Measurements from ENCODE around the gene PNPLA1.

Gene PNPLA1

GRCh38 chr6:36248980-36249379 lies 20.9 kb upstream of the PNPLA1 start:
- no peak overlapping the region for H3K4me3 ChIP-seq (ENCODE audit: low read depth, low read length)

GRCh38 chr6:36249536-36249935 lies 20.3 kb upstream of the PNPLA1 start:
- Histone ChIP-seq H3K4me3 (ENCODE audit: low read depth, low read length) (no peak overlapping the region), H3K4me1 (ENCODE audit: control insufficient read depth, insufficient read depth, low read length) (peaks cover 9% of the 10 kb centered on the region), H3K9me3 (ENCODE audit: control insufficient read depth, insufficient read depth, low read length) (no peaks in the 10 kb centered on the region), H3K36me3 (ENCODE audit: control insufficient read depth, insufficient read depth, low read length) (no peaks in the 10 kb centered on the region), H3K9ac (ENCODE audit: low read depth, low read length) (no peak overlapping the region), H3K27me3 (ENCODE audit: control insufficient read depth, insufficient read depth, low read length) (no peaks in the 10 kb centered on the region)

More at GRCh38 chr6:36248980-36249379, 20.9 kb upstream of the PNPLA1 start:
- no peak overlapping the region for H3K9ac ChIP-seq (ENCODE audit: low read depth, low read length)
- peaks cover 11% of the 10 kb centered on the region for H3K4me1 ChIP-seq (ENCODE audit: control insufficient read depth, insufficient read depth, low read length)
- no peaks in the 10 kb centered on the region for H3K36me3 ChIP-seq (ENCODE audit: control insufficient read depth, insufficient read depth, low read length)
- no peaks in the 10 kb centered on the region for H3K27me3 ChIP-seq (ENCODE audit: control insufficient read depth, insufficient read depth, low read length)
- no peaks in the 10 kb centered on the region for H3K9me3 ChIP-seq (ENCODE audit: control insufficient read depth, insufficient read depth, low read length)

GRCh38 chr6:36252005-36252404 lies 17.9 kb upstream of the PNPLA1 start:
- no peaks in the 10 kb centered on the region for H3K36me3 ChIP-seq (ENCODE audit: control insufficient read depth, insufficient read depth, low read length)
- no peaks in the 10 kb centered on the region for H3K27me3 ChIP-seq (ENCODE audit: control insufficient read depth, insufficient read depth, low read length)
- no peak overlapping the region for H3K4me3 ChIP-seq (ENCODE audit: low read depth, low read length)
- no peak overlapping the region for H3K9ac ChIP-seq (ENCODE audit: low read depth, low read length)
- no peaks in the 10 kb centered on the region for H3K4me1 ChIP-seq (ENCODE audit: control insufficient read depth, insufficient read depth, low read length)
- no peaks in the 10 kb centered on the region for H3K9me3 ChIP-seq (ENCODE audit: control insufficient read depth, insufficient read depth, low read length)

GRCh38 chr6:36263390-36264000 lies 6.4 kb upstream of the PNPLA1 start:
- H3K9ac ChIP-seq (ENCODE audit: low read depth, low read length) = no peak overlapping the region
- no peak overlapping the region for H3K4me3 ChIP-seq (ENCODE audit: low read depth, low read length)

GRCh38 chr6:36265744-36266143 lies 4.1 kb upstream of the PNPLA1 start:
- Histone ChIP-seq H3K36me3 (ENCODE audit: control insufficient read depth, insufficient read depth, low read length) (no peaks in the 10 kb centered on the region), H3K4me3 (ENCODE audit: low read depth, low read length) (no peak overlapping the region), H3K9me3 (ENCODE audit: control insufficient read depth, insufficient read depth, low read length) (no peaks in the 10 kb centered on the region), H3K27me3 (ENCODE audit: control insufficient read depth, insufficient read depth, low read length) (no peaks in the 10 kb centered on the region), H3K4me1 (ENCODE audit: control insufficient read depth, insufficient read depth, low read length) (peaks cover 5% of the 10 kb centered on the region), H3K9ac (ENCODE audit: low read depth, low read length) (no peak overlapping the region)

More at GRCh38 chr6:36263390-36264000, 6.4 kb upstream of the PNPLA1 start:
- no peaks in the 10 kb centered on the region for H3K36me3 ChIP-seq (ENCODE audit: control insufficient read depth, insufficient read depth, low read length)
- no peaks in the 10 kb centered on the region for H3K9me3 ChIP-seq (ENCODE audit: control insufficient read depth, insufficient read depth, low read length)
- H3K27me3 ChIP-seq (ENCODE audit: control insufficient read depth, insufficient read depth, low read length) = no peaks in the 10 kb centered on the region
- H3K4me1 ChIP-seq (ENCODE audit: control insufficient read depth, insufficient read depth, low read length) = peaks cover 5% of the 10 kb centered on the region

GRCh38 chr6:36266913-36267644 lies 2.8 kb upstream of the PNPLA1 start:
- Histone ChIP-seq H3K27me3 (ENCODE audit: control insufficient read depth, insufficient read depth, low read length) (no peaks in the 10 kb centered on the region), H3K4me1 (ENCODE audit: control insufficient read depth, insufficient read depth, low read length) (peaks cover 5% of the 10 kb centered on the region), H3K36me3 (ENCODE audit: control insufficient read depth, insufficient read depth, low read length) (no peaks in the 10 kb centered on the region), H3K9me3 (ENCODE audit: control insufficient read depth, insufficient read depth, low read length) (no peaks in the 10 kb centered on the region), H3K4me3 (ENCODE audit: low read depth, low read length) (no peak overlapping the region), H3K9ac (ENCODE audit: low read depth, low read length) (no peak overlapping the region)

GRCh38 chr6:36267731-36268477 lies 2.0 kb upstream of the PNPLA1 start:
- Histone ChIP-seq H3K27me3 (ENCODE audit: control insufficient read depth, insufficient read depth, low read length) (no peaks in the 10 kb centered on the region), H3K4me1 (ENCODE audit: control insufficient read depth, insufficient read depth, low read length) (peaks cover 5% of the 10 kb centered on the region), H3K9me3 (ENCODE audit: control insufficient read depth, insufficient read depth, low read length) (no peaks in the 10 kb centered on the region), H3K36me3 (ENCODE audit: control insufficient read depth, insufficient read depth, low read length) (no peaks in the 10 kb centered on the region), H3K4me3 (ENCODE audit: low read depth, low read length) (no peak overlapping the region), H3K9ac (ENCODE audit: low read depth, low read length) (no peak overlapping the region)

- H3K9me3 ChIP-seq (ENCODE audit: control insufficient read depth, insufficient read depth, low read length) = no peaks in the 10 kb centered on the region
- H3K27me3 ChIP-seq (ENCODE audit: control insufficient read depth, insufficient read depth, low read length) = no peaks in the 10 kb centered on the region
- no peak overlapping the region for H3K9ac ChIP-seq (ENCODE audit: low read depth, low read length)
- no peaks in the 10 kb centered on the region for H3K36me3 ChIP-seq (ENCODE audit: control insufficient read depth, insufficient read depth, low read length)
- H3K4me3 ChIP-seq (ENCODE audit: low read depth, low read length) = no peak overlapping the region
- H3K4me1 ChIP-seq (ENCODE audit: control insufficient read depth, insufficient read depth, low read length) = peaks cover 3% of the 10 kb centered on the region
These were observed 1.2 kb upstream of the PNPLA1 start for GRCh38 chr6:36268478-36269275.

GRCh38 chr6:36272234-36272633 lies 2.4 kb downstream of the PNPLA1 start:
- Histone ChIP-seq H3K36me3 (ENCODE audit: control insufficient read depth, insufficient read depth, low read length) (no peaks in the 10 kb centered on the region), H3K4me1 (ENCODE audit: control insufficient read depth, insufficient read depth, low read length) (no peaks in the 10 kb centered on the region), H3K9ac (ENCODE audit: low read depth, low read length) (no peak overlapping the region), H3K9me3 (ENCODE audit: control insufficient read depth, insufficient read depth, low read length) (no peaks in the 10 kb centered on the region), H3K4me3 (ENCODE audit: low read depth, low read length) (no peak overlapping the region), H3K27me3 (ENCODE audit: control insufficient read depth, insufficient read depth, low read length) (no peaks in the 10 kb centered on the region)

- H3K9ac ChIP-seq (ENCODE audit: low read depth, low read length) = no peak overlapping the region
- H3K4me1 ChIP-seq (ENCODE audit: control insufficient read depth, insufficient read depth, low read length) = no peaks in the 10 kb centered on the region
- no peaks in the 10 kb centered on the region for H3K36me3 ChIP-seq (ENCODE audit: control insufficient read depth, insufficient read depth, low read length)
- no peaks in the 10 kb centered on the region for H3K9me3 ChIP-seq (ENCODE audit: control insufficient read depth, insufficient read depth, low read length)
- no peak overlapping the region for H3K4me3 ChIP-seq (ENCODE audit: low read depth, low read length)
- no peaks in the 10 kb centered on the region for H3K27me3 ChIP-seq (ENCODE audit: control insufficient read depth, insufficient read depth, low read length)
These were observed 3.2 kb downstream of the PNPLA1 start for GRCh38 chr6:36273067-36273466.

GRCh38 chr6:36273802-36274514 lies 4.1 kb downstream of the PNPLA1 start:
- no peaks in the 10 kb centered on the region for H3K9me3 ChIP-seq (ENCODE audit: control insufficient read depth, insufficient read depth, low read length)
- H3K9ac ChIP-seq (ENCODE audit: low read depth, low read length) = no peak overlapping the region
- H3K4me1 ChIP-seq (ENCODE audit: control insufficient read depth, insufficient read depth, low read length) = no peaks in the 10 kb centered on the region
- H3K36me3 ChIP-seq (ENCODE audit: control insufficient read depth, insufficient read depth, low read length) = no peaks in the 10 kb centered on the region
- H3K27me3 ChIP-seq (ENCODE audit: control insufficient read depth, insufficient read depth, low read length) = no peaks in the 10 kb centered on the region
- no peak overlapping the region for H3K4me3 ChIP-seq (ENCODE audit: low read depth, low read length)
